HepG2 (cell line): Measurements from ENCODE around the gene PRCD. TPM values are rescaled to one million over a fixed set of nuclear protein-coding genes. Genes with fewer than 3 reads are reported as not detected.

Experiments used
- BRF2 ChIP-seq: sonication (generic); formaldehyde crosslinking; IDR thresholded peaks from 2 replicates; pipeline ENCODE4 v1.8.1; 2022; ENCODE audit warnings: mild to moderate bottlenecking, missing genetic modification reagents
- CSRNP2 ChIP-seq: sonication (generic); formaldehyde crosslinking; conservative IDR thresholded peaks from 2 replicates; pipeline ENCODE4 v1.8.0; 2022; ENCODE audit warnings: low read depth, missing genetic modification reagents
- DNMT3B ChIP-seq: conservative IDR thresholded peaks from 2 replicates; pipeline ENCODE4 v1.6.1; 2016; ENCODE audit warnings: missing biosample characterization, control low read depth
- GATA4 ChIP-seq: sonication (generic); IDR thresholded peaks from 2 replicates; pipeline ENCODE4 v1.6.1; 2016; ENCODE audit warnings: antibody characterized with exemption, low read depth, borderline replicate concordance
- GZF1 ChIP-seq: sonication (generic); formaldehyde crosslinking; IDR thresholded peaks from 2 replicates; pipeline ENCODE4 v1.5.1; 2020; ENCODE audit warnings: mild to moderate bottlenecking, missing genetic modification reagents
- HHEX ChIP-seq: IDR thresholded peaks from 2 replicates; pipeline ENCODE4 v1.6.1; 2016; ENCODE audit warnings: control low read depth
- HIVEP1 ChIP-seq: sonication (generic); formaldehyde crosslinking; IDR thresholded peaks from 2 replicates; pipeline ENCODE4 v1.4.0; 2020; ENCODE audit warnings: mild to moderate bottlenecking, missing genetic modification reagents
- HMG20A ChIP-seq: IDR thresholded peaks from 2 replicates; pipeline ENCODE4 v1.6.1; 2016; ENCODE audit warnings: borderline replicate concordance
- JDP2 ChIP-seq: sonication (generic); formaldehyde crosslinking; IDR thresholded peaks from 2 replicates; pipeline ENCODE4 v1.8.1; 2022; ENCODE audit warnings: missing genetic modification reagents, borderline replicate concordance
- JUNB ChIP-seq: sonication (generic); formaldehyde crosslinking; IDR thresholded peaks from 2 replicates; pipeline ENCODE4 v1.8.0; 2022; ENCODE audit warnings: missing genetic modification reagents, mild to moderate bottlenecking, borderline replicate concordance
- MAFF ChIP-seq: IDR thresholded peaks from 2 replicates; pipeline ENCODE4 v1.6.1; 2011; ENCODE audit warnings: low read depth, low read length, improper control_type of control experiment
- MEF2D ChIP-seq: sonication (generic); formaldehyde crosslinking; IDR thresholded peaks from 2 replicates; pipeline ENCODE4 v1.5.1; 2020; ENCODE audit warnings: mild to moderate bottlenecking, missing genetic modification reagents
- POLR2A ChIP-seq, 2 experiments: IDR thresholded peaks; 2 replicates each; pipeline ENCODE4 v1.6.1; 2011; ENCODE audit warnings: low read depth in 2 of 2, low read length in 2 of 2, mild to moderate bottlenecking in 1 of 2, moderate library complexity in 1 of 2; ENCODE audit not compliant: insufficient read depth in 1 of 2
- RARG ChIP-seq: sonication (generic); formaldehyde crosslinking; IDR thresholded peaks from 2 replicates; pipeline ENCODE4 v1.4.0; 2020; ENCODE audit warnings: low read depth, mild to moderate bottlenecking, missing genetic modification reagents
- RFX3 ChIP-seq: IDR thresholded peaks from 2 replicates; pipeline ENCODE4 v1.6.1; 2016; ENCODE audit warnings: missing biosample characterization, missing genetic modification reagents
- RFX5 ChIP-seq: IDR thresholded peaks from 2 replicates; pipeline ENCODE4 v1.6.1; 2011; ENCODE audit warnings: low read depth, low read length, improper control_type of control experiment
- SAFB2 ChIP-seq: sonication (generic); formaldehyde crosslinking; IDR thresholded peaks from 2 replicates; pipeline ENCODE4 v1.5.1; 2020; ENCODE audit warnings: missing genetic modification reagents, low read depth, mild to moderate bottlenecking, borderline replicate concordance
- SAP130 ChIP-seq: IDR thresholded peaks from 2 replicates; pipeline ENCODE4 v1.6.1; 2016; ENCODE audit warnings: low read depth
- SMARCE1 ChIP-seq: fragments of 450-650 bp; IDR thresholded peaks from 2 replicates; pipeline ENCODE4 v1.6.1; 2017; ENCODE audit warnings: borderline replicate concordance
- SP4 ChIP-seq: sonication (generic); formaldehyde crosslinking; IDR thresholded peaks from 2 replicates; pipeline ENCODE4 v1.8.1; 2023; ENCODE audit warnings: mild to moderate bottlenecking, missing genetic modification reagents
- SRF ChIP-seq: IDR thresholded peaks from 2 replicates; pipeline ENCODE4 v1.6.1; 2011; ENCODE audit warnings: mild to moderate bottlenecking, low read depth, low read length, moderate library complexity
- TEAD2 ChIP-seq: sonication (generic); formaldehyde crosslinking; IDR thresholded peaks from 2 replicates; pipeline ENCODE4 v1.9.0; 2021; ENCODE audit warnings: missing genetic modification reagents
- ZBTB7B ChIP-seq: sonication (generic); formaldehyde crosslinking; IDR thresholded peaks from 2 replicates; pipeline ENCODE4 v1.4.0; 2020; ENCODE audit warnings: missing genetic modification reagents
- ZFAT ChIP-seq: sonication (generic); formaldehyde crosslinking; conservative IDR thresholded peaks from 2 replicates; pipeline ENCODE4 v1.8.1; 2023; ENCODE audit warnings: missing genetic modification reagents, inconsistent platforms
- ZKSCAN1 ChIP-seq: fragments of 150-350 bp; IDR thresholded peaks from 2 replicates; pipeline ENCODE4 v1.6.1; 2014; ENCODE audit warnings: low read length
- ZNF12 ChIP-seq: sonication (generic); formaldehyde crosslinking; IDR thresholded peaks from 2 replicates; pipeline ENCODE4 v1.5.0; 2020; ENCODE audit warnings: missing genetic modification reagents
- ZNF546 ChIP-seq: sonication (generic); formaldehyde crosslinking; conservative IDR thresholded peaks from 2 replicates; pipeline ENCODE4 v1.8.1; 2023; ENCODE audit warnings: mild to moderate bottlenecking, missing genetic modification reagents
- ZNF619 ChIP-seq: sonication (generic); formaldehyde crosslinking; IDR thresholded peaks from 2 replicates; pipeline ENCODE4 v1.4.0; 2020; ENCODE audit warnings: mild to moderate bottlenecking, missing genetic modification reagents
- ZNF720 ChIP-seq: sonication (generic); formaldehyde crosslinking; IDR thresholded peaks from 2 replicates; pipeline ENCODE4 v1.4.0; 2020; ENCODE audit warnings: missing genetic modification reagents
- ZNF800 ChIP-seq: sonication (generic); formaldehyde crosslinking; IDR thresholded peaks from 2 replicates; pipeline ENCODE4 v1.4.0; 2020; ENCODE audit warnings: missing genetic modification reagents
- polyA plus RNA-seq, 8 experiments: library from polyadenylated mRNA; depleted of rRNA in 3 of 8; stranded (reverse) in 7 of 8; unstranded in 1 of 8; fragments of >200 nt; fragmentation: Illumina TruSeq in 4 of 8; extraction: Trizol in 4 of 8; gene quantifications; 2 replicates each; pipeline versions ENCODE4 v1.2.1 to v1.2.3, GENCODE V29; 2011 to 2016; ENCODE audit warnings: low read depth in 4 of 8, missing spikeins in 1 of 8, mixed read lengths in 1 of 8; ENCODE audit not compliant: insufficient read depth in 1 of 8
- total RNA-seq, 5 experiments: library from RNA; depleted of rRNA; stranded (reverse); fragments of >200 nt; fragmentation: Illumina TruSeq; extraction: Trizol; gene quantifications; 2 replicates each; pipeline ENCODE4 v1.2.3, GENCODE V29; 2016; ENCODE audit warnings: low read depth in 1 of 5

Gene PRCD
- total and polyA plus RNA-seq, 2 of the 13 experiments (the other 11 are each of a cell fraction or from before 2014, with no cell fraction given) = 0.51 TPM; not detected in 1

- no peak for TF ChIP-seq ZFAT
- no peak for TF ChIP-seq JDP2 (CRISPR knock-in tag)
- TF ChIP-seq HMG20A (CRISPR knock-in tag) = no peak; the same call in 1 of the 2 replicates
- TF ChIP-seq RFX5 = no peak
- no peak for TF ChIP-seq ZNF720 (CRISPR knock-in tag)
- TF ChIP-seq TEAD2 (CRISPR knock-in tag) = no peak
- TF ChIP-seq HIVEP1 (CRISPR knock-in tag) = 0 out of 2 replicates have a peak, but pooled peaks have one; percentile 7
- TF ChIP-seq ZNF12 = no peak
- no peak for TF ChIP-seq HHEX (CRISPR knock-in tag)
- TF ChIP-seq DNMT3B (CRISPR knock-in tag) = no peak
- no peak for TF ChIP-seq SP4
- TF ChIP-seq SMARCE1 = no peak
- no peak for TF ChIP-seq MAFF
- TF ChIP-seq SAFB2 = no peak
- no peak for TF ChIP-seq RARG (CRISPR knock-in tag)
- no peak for TF ChIP-seq POLR2A (IDR thresholded peaks at IDR 0.05; ENCODE audit: insufficient read depth in 1 of 2, low read depth in 2 of 2, low read length in 2 of 2)
- TF ChIP-seq RFX3 = no peak
- TF ChIP-seq BRF2 (CRISPR knock-in tag) = peak; percentile 1; the same call in 1 of the 2 replicates
- TF ChIP-seq CSRNP2 (CRISPR knock-in tag) = no peak
- 0 out of 2 replicates have a peak, but pooled peaks have one; percentile 10 for TF ChIP-seq ZNF800 (CRISPR knock-in tag)
- TF ChIP-seq ZBTB7B = no peak
- no peak for TF ChIP-seq JUNB (CRISPR knock-in tag)
- TF ChIP-seq ZNF546 (CRISPR knock-in tag) = no peak
- TF ChIP-seq SRF = no peak
- no peak for TF ChIP-seq ZNF619 (CRISPR knock-in tag)
- TF ChIP-seq SAP130 (CRISPR knock-in tag) = no peak; the same call in 1 of the 2 replicates
- TF ChIP-seq GZF1 (CRISPR knock-in tag) = no peak
- TF ChIP-seq GATA4 = no peak
- TF ChIP-seq MEF2D (CRISPR knock-in tag) = no peak
- TF ChIP-seq ZKSCAN1 = no peak
Measured at GRCh38 chr17:76556765-76557367, 17.0 kb downstream of the PRCD start (continued).
